ENCODE measurements around the gene TMEM51.
A peak's percentile ranks its signal among the peaks of the same experiment; 100 is the strongest.

The TMEM51 gene

GRCh38 chr1:15188678-15189077 lies 35.1 kb downstream of the TMEM51 start:
- TF ChIP-seq REST (IDR thresholded peaks at IDR 0.05; ENCODE audit: insufficient read depth in 1 of 2, low read depth in 2 of 2, low read length in 2 of 2) (no peak), TAF1 (IDR thresholded peaks at IDR 0.05; ENCODE audit: borderline replicate concordance, insufficient read depth, low read length) (no peak), POLR2AphosphoS5 (IDR thresholded peaks at IDR 0.05; ENCODE audit: low read depth, low read length) (no peak), FOXP2 (optimal IDR thresholded peaks at IDR 0.05; ENCODE audit: borderline replicate concordance, extremely low read depth, extremely low read length, insufficient read depth) (peak; percentile 18), SIN3A (IDR thresholded peaks at IDR 0.05; ENCODE audit: borderline replicate concordance, insufficient read depth, low read length) (no peak)

- TF ChIP-seq SIN3A (IDR thresholded peaks at IDR 0.05; ENCODE audit: borderline replicate concordance, insufficient read depth, low read length) (no peak), FOXP2 (optimal IDR thresholded peaks at IDR 0.05; ENCODE audit: borderline replicate concordance, extremely low read depth, extremely low read length, insufficient read depth) (no peak), TAF1 (IDR thresholded peaks at IDR 0.05; ENCODE audit: borderline replicate concordance, insufficient read depth, low read length) (no peak), REST (IDR thresholded peaks at IDR 0.05; ENCODE audit: insufficient read depth in 1 of 2, low read depth in 2 of 2, low read length in 2 of 2) (no peak), POLR2AphosphoS5 (IDR thresholded peaks at IDR 0.05; ENCODE audit: low read depth, low read length) (no peak)
Measured at GRCh38 chr1:15189692-15190370, 36.3 kb downstream of the TMEM51 start.

- no peak for TF ChIP-seq POLR2AphosphoS5 (IDR thresholded peaks at IDR 0.05; ENCODE audit: low read depth, low read length)
- TF ChIP-seq SIN3A (IDR thresholded peaks at IDR 0.05; ENCODE audit: borderline replicate concordance, insufficient read depth, low read length) = no peak
Measured at GRCh38 chr1:15191267-15191666, 37.7 kb downstream of the TMEM51 start.

- TF ChIP-seq TAF1 (IDR thresholded peaks at IDR 0.05; ENCODE audit: borderline replicate concordance, insufficient read depth, low read length) = no peak
- no peak for TF ChIP-seq FOXP2 (optimal IDR thresholded peaks at IDR 0.05; ENCODE audit: borderline replicate concordance, extremely low read depth, extremely low read length, insufficient read depth)
- no peak for TF ChIP-seq REST (IDR thresholded peaks at IDR 0.05; ENCODE audit: insufficient read depth in 1 of 2, low read depth in 2 of 2, low read length in 2 of 2)
- no peak for TF ChIP-seq POLR2AphosphoS5 (IDR thresholded peaks at IDR 0.05; ENCODE audit: low read depth, low read length)
- TF ChIP-seq SIN3A (IDR thresholded peaks at IDR 0.05; ENCODE audit: borderline replicate concordance, insufficient read depth, low read length) = no peak
Measured at GRCh38 chr1:15191770-15192169, 38.2 kb downstream of the TMEM51 start.

GRCh38 chr1:15192916-15193550 lies 39.5 kb downstream of the TMEM51 start:
- no peak for TF ChIP-seq POLR2AphosphoS5 (IDR thresholded peaks at IDR 0.05; ENCODE audit: low read depth, low read length)
- TF ChIP-seq SIN3A (IDR thresholded peaks at IDR 0.05; ENCODE audit: borderline replicate concordance, insufficient read depth, low read length) = no peak
- no peak for TF ChIP-seq TAF1 (IDR thresholded peaks at IDR 0.05; ENCODE audit: borderline replicate concordance, insufficient read depth, low read length)
- no peak for TF ChIP-seq REST (IDR thresholded peaks at IDR 0.05; ENCODE audit: insufficient read depth in 1 of 2, low read depth in 2 of 2, low read length in 2 of 2)
- TF ChIP-seq FOXP2 (optimal IDR thresholded peaks at IDR 0.05; ENCODE audit: borderline replicate concordance, extremely low read depth, extremely low read length, insufficient read depth) = no peak
